Tibial artery (tissue), 4 donors: ENCODE results near the gene SEC14L2.

Experiments used
- DNase-seq, 2 donors: peaks; one replicate each; pipeline ENCODE4 v3.0.0-alpha.2; 2019
- H3K27ac ChIP-seq, 2 donors: fragments of 200-600 bp; sonication (generic) in 1 of 2; 1 replicate in 1 of 2; 2 replicates in 1 of 2; pipeline ENCODE4 v1.5.1; 2018 to 2019; ENCODE audit warnings: mild to moderate bottlenecking in 1 of 2
- H3K27me3 ChIP-seq, 2 donors: fragments of 200-600 bp; sonication (generic) in 1 of 2; one replicate each; pipeline versions ENCODE4 v1.5.1 to v1.6.0; 2016 to 2019
- H3K36me3 ChIP-seq, 3 donors: fragments of 200-600 bp; sonication (generic) in 2 of 3; one replicate each; pipeline ENCODE4 v1.5.1; 2016 to 2019; ENCODE audit warnings: mild to moderate bottlenecking in 2 of 3
- H3K4me1 ChIP-seq, 4 donors: fragments of 200-600 bp; sonication (generic) in 2 of 4; 1 replicate in 3 of 4; 2 replicates in 1 of 4; pipeline ENCODE4 v1.5.1; 2016 to 2019
- H3K4me3 ChIP-seq, 2 donors: fragments of 200-600 bp; sonication (generic) in 1 of 2; 1 replicate in 1 of 2; 2 replicates in 1 of 2; pipeline ENCODE4 v1.5.1; 2018 to 2019; ENCODE audit warnings: mild to moderate bottlenecking in 2 of 2
- H3K9me3 ChIP-seq, 3 donors: fragments of 200-600 bp; sonication (generic) in 1 of 3; one replicate each; pipeline ENCODE4 v1.5.1; 2016 to 2019
- intact Hi-C: fragments of 100-400 bp; cut with DNase I; formaldehyde crosslinking; loops from one replicate; pipeline ENCODE4 v1.15.0; 2023; ENCODE audit warnings: low total_unique reads
- TF ChIP-seq, protein P1 (sequence below), 2 experiments: fragments of 200-600 bp in 1 of 2; fragments of 450-650 bp in 1 of 2; IDR thresholded peaks; one replicate each; pipeline ENCODE4 v1.5.1; 2017 to 2019; ENCODE audit warnings: antibody characterized with exemption in 2 of 2, mild to moderate bottlenecking in 1 of 2, moderate library complexity in 1 of 2

Gene SEC14L2

DNA sequence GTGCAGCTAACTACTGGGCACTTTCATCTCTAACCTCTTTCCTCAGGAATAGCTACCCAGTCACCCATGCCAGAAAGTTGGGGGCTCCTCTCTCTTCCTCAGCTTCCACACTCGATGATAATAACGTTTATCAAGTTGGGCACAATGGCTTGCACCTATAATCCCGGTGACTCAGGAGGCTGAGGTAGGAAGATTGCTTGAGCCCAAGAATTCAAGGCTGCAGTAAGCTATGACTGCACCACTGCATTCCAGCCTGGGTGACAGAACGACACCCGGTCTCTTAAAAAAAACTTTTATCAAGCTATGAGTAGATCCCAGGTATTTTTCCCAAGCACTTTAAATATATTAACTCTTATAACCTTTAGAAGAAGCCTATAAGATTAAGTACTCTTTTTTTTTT, 42.2 kb upstream of the SEC14L2 start:
- no peak overlapping the region for H3K27ac ChIP-seq
- peaks cover 22 to 45% (median 32%) of the 10 kb centered on the region in 3 donors for H3K36me3 ChIP-seq
- H3K4me3 ChIP-seq: no peak overlapping the region
- no peaks in the 10 kb centered on the region for H3K27me3 ChIP-seq
- peaks cover 0 to 36% (median 27%) of the 10 kb centered on the region in 4 donors for H3K4me1 ChIP-seq
- TF ChIP-seq, protein P1, sequence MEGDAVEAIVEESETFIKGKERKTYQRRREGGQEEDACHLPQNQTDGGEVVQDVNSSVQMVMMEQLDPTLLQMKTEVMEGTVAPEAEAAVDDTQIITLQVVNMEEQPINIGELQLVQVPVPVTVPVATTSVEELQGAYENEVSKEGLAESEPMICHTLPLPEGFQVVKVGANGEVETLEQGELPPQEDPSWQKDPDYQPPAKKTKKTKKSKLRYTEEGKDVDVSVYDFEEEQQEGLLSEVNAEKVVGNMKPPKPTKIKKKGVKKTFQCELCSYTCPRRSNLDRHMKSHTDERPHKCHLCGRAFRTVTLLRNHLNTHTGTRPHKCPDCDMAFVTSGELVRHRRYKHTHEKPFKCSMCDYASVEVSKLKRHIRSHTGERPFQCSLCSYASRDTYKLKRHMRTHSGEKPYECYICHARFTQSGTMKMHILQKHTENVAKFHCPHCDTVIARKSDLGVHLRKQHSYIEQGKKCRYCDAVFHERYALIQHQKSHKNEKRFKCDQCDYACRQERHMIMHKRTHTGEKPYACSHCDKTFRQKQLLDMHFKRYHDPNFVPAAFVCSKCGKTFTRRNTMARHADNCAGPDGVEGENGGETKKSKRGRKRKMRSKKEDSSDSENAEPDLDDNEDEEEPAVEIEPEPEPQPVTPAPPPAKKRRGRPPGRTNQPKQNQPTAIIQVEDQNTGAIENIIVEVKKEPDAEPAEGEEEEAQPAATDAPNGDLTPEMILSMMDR (IDR thresholded peaks at IDR 0.05): no peak
- intact Hi-C loops: no loop called here
- no peak for DNase-seq
- no peaks in the 10 kb centered on the region for H3K9me3 ChIP-seq

DNA sequence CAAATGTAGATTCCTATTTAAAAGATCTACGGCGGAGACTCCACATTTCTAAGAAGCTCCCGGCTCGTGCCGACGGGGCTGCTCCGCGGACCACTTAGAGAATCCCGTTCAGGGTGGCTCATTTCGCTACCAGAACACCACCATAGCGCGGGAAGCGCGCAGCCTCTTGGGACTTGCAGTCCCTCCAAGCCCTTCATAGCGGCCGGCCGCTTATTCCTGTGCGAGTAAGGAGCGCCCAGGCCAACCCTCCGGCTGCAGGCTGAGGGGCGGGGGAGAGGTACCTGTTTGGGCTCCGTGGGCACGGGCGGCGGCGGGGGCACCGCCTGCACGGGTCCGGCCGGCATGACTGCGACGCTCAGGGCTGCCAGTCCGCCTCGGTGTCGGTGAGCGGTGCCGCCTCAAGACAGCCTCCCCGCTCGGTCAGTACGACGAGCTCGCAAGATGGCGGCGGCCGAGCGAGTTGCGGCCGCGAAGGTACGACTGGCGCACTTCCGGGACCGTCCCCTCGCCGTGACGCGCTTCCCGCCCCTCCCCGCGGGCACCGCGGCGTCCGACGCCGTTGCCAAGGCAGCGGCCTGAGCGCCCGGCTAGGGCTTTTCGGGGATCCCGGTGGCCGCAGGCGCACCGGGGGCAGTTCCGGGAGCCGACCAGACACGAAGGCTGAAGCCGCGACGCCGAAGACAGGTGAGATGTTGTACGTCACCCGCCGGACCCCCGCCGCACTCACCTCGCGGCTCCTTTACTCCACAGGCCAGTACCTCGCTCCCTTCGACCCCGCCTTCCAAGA, 40.2 kb upstream of the SEC14L2 start, which contains the start of the genes CCDC157 and SF3A1:
Gene CCDC157, plus strand, starts transcription at position 559 of the 787 bp plus-strand sequence. CDS start 8,994 bp downstream, outside the sequence.
Gene SF3A1, minus strand, starts transcription at position 446 of the 787 bp plus-strand sequence. Its CDS starts 102 bp downstream, at position 344.
- Histone ChIP-seq H3K9me3 (no peaks in the 10 kb centered on the region), H3K27ac (peak within 1 kb of the TSS; percentile 93 to 96), H3K36me3 (peaks cover 13 to 25% (median 14%) of the 10 kb centered on the region in 3 donors), H3K4me3 (peak within 1 kb of the TSS; percentile 74 to 78), H3K4me1 (peaks cover 0 to 36% (median 27%) of the 10 kb centered on the region in 4 donors), H3K27me3 (no peaks in the 10 kb centered on the region)
- TF ChIP-seq, protein P1 (IDR thresholded peaks at IDR 0.05): peak in 1 of 2 experiments; percentile 30
- intact Hi-C loops: loop anchor here (2.0 kb wide), 1 partner anchor 68 kb away; the partner anchor contains the start of gene CASTOR1
- DNase-seq: peak; percentile 86 to 92

DNA sequence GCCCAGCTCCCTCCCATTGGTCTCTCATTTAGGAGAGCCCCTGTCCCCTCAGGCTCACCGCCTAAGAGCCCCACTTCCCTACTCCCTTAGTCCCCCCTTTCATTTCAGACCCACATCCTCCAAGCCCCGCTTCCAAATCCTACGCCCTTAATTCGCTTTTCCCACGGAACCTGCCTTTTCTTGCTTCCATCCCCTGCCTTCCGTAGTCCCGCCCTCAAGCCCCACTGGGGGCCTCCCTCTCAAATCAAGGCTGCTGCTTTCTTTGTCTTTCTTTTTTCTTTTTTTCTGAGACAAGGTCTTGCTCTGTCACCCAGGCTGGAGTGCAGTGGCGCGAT, 39.6 kb upstream of the SEC14L2 start:
- TF ChIP-seq, protein P1 (IDR thresholded peaks at IDR 0.05): no peak
- H3K9me3 ChIP-seq: no peaks in the 10 kb centered on the region
- H3K4me3 ChIP-seq: peak overlapping the region; percentile 74 to 78
- intact Hi-C loops: loop anchor here (2.0 kb wide), 1 partner anchor 68 kb away; the partner anchor contains the start of gene CASTOR1
- no peaks in the 10 kb centered on the region for H3K27me3 ChIP-seq
- no peak for DNase-seq
- peaks cover 0 to 36% (median 27%) of the 10 kb centered on the region in 4 donors for H3K4me1 ChIP-seq
- peak overlapping the region; percentile 93 to 96 for H3K27ac ChIP-seq
- H3K36me3 ChIP-seq: peaks cover 8 to 23% (median 8%) of the 10 kb centered on the region in 3 donors

DNA sequence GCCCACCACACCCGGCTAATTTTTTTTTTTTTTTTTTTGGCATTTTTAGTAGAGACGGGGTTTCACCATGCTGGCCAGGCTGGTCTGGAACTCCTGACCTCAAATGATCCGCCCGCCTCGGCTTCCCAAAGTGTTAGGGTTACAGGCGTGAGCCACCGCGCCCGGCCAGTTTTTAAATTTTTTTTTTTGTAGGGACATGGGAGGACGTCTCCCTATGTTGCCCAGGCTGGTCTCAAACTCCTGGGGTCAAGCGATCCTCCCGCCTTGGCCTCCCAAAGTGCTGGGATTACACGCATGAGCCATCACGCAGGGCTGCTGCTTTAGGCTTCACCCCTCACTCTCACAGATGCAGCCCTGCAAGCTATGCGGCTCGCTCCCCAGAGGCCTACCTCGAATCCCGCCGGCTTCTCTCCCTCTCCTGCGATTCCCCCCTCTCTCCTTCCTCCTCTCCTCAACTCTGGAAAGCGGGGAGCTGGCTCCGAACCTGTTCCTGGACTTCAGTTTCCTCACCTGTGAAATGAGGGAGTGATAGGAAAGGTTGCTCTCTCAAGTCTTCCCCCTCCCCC, 39.1 kb upstream of the SEC14L2 start:
- Histone ChIP-seq H3K27ac (no peak overlapping the region), H3K27me3 (no peaks in the 10 kb centered on the region), H3K36me3 (peaks cover 2 to 19% (median 3%) of the 10 kb centered on the region in 3 donors), H3K4me3 (peak overlapping the region; percentile 74 to 78), H3K9me3 (no peaks in the 10 kb centered on the region), H3K4me1 (peaks cover 0 to 36% (median 27%) of the 10 kb centered on the region in 4 donors)
- TF ChIP-seq, protein P1 (IDR thresholded peaks at IDR 0.05): no peak
- intact Hi-C loops: loop anchor here (2.0 kb wide), 1 partner anchor 69 kb away; the partner anchor contains the start of gene CASTOR1
- no peak for DNase-seq

DNA sequence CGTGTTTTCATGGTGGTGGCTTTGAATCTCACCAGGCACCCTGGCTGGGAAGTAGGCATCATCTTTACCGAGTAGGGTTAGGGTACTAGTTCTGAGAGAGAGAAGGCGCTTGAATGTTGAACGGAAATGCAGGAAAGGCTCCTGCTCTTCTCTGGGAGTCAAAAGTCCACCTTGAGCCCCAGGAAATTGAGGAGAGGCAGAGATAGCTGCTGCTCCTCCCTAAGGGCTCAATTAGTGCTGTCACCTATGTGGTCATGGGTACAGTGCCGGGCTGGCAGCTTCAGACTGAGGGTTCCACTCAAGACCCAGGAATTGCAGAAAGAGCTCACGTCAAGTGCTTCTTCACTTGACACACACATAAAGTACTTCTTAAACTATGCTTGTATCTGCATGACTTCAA, 38.3 kb upstream of the SEC14L2 start:
- Histone ChIP-seq H3K9me3 (no peaks in the 10 kb centered on the region), H3K36me3 (peaks cover 0 to 14% (median 0%) of the 10 kb centered on the region in 3 donors), H3K4me1 (peaks cover 0 to 31% (median 27%) of the 10 kb centered on the region in 4 donors), H3K4me3 (no peak overlapping the region), H3K27ac (no peak overlapping the region), H3K27me3 (no peaks in the 10 kb centered on the region)
- no peak for DNase-seq
- TF ChIP-seq, protein P1 (IDR thresholded peaks at IDR 0.05): no peak
- intact Hi-C loops: no loop called here
